ENCODE measurements around the gene COPG1.

DNA sequence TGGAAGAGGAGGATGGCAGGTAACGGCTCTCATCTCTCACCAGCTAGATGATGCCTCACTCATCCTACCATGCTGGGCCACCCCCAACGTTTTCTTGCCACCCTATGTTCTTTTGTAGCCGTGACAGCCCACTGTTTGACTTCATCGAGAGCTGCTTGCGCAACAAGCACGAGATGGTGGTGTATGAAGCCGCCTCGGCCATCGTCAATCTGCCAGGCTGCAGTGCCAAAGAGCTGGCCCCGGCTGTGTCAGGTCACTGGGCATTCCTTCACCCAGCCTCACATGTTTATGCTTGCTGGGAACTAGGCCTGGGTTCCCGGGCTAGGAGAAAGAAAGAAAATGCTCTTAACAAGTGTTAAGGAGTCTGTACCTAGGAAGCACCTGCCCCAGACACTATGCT lies 8.2 kb downstream of the COPG1 start:
- TF ChIP-seq CTCF (IDR thresholded peaks at IDR 0.05), result no peak
- TF ChIP-seq POLR2A (IDR thresholded peaks at IDR 0.05), result no peak

Data from uterus (tissue), 2 donors.